Neural progenitor cell (in vitro differentiated cells): Measurements from ENCODE around the gene TOR1B. TPM values are rescaled to one million over a fixed set of nuclear protein-coding genes. Genes with fewer than 3 reads are reported as not detected.

ENCODE experiments used
- DNase-seq: peaks from one replicate; pipeline ENCODE4 v3.0.0-alpha.2; 2016; ENCODE audit warnings: low spot score
- H2AFZ ChIP-seq: fragments of 200-600 bp; sonication (generic); replicated peaks from 2 replicates; pipeline ENCODE4 v1.6.1; 2016; ENCODE audit warnings: antibody characterized with exemption
- H3F3A ChIP-seq: fragments of 200-600 bp; sonication (generic); 2 replicates; pipeline ENCODE4 v1.6.1; 2016; ENCODE audit warnings: antibody characterized with exemption, low read depth
- H3K27ac ChIP-seq: fragments of 200-600 bp; sonication (generic); 2 replicates; pipeline ENCODE4 v1.5.1; 2016; ENCODE audit warnings: mild to moderate bottlenecking
- H3K27me3 ChIP-seq: fragments of 200-600 bp; sonication (generic); 2 replicates; pipeline ENCODE4 v1.6.1; 2016; ENCODE audit warnings: mild to moderate bottlenecking, moderate library complexity
- H3K36me3 ChIP-seq: fragments of 200-600 bp; sonication (generic); 2 replicates; pipeline ENCODE4 v1.5.1; 2016
- H3K4me1 ChIP-seq: fragments of 200-600 bp; sonication (generic); 2 replicates; pipeline ENCODE4 v1.6.1; 2016; ENCODE audit warnings: mixed run types
- H3K4me2 ChIP-seq: fragments of 200-600 bp; sonication (generic); 2 replicates; pipeline ENCODE4 v1.6.1; 2016
- H3K4me3 ChIP-seq: fragments of 200-600 bp; sonication (generic); 2 replicates; pipeline ENCODE4 v1.5.1; 2016
- H3K79me2 ChIP-seq: fragments of 200-600 bp; sonication (generic); 2 replicates; pipeline ENCODE4 v1.6.1; 2016; ENCODE audit warnings: low read depth
- H3K9ac ChIP-seq: fragments of 200-600 bp; sonication (generic); 2 replicates; pipeline ENCODE4 v1.6.1; 2016
- H3K9me3 ChIP-seq: fragments of 200-600 bp; sonication (generic); 2 replicates; pipeline ENCODE4 v1.5.1; 2016; ENCODE audit warnings: low read depth
- H4K20me1 ChIP-seq: fragments of 200-600 bp; sonication (generic); 2 replicates; pipeline ENCODE4 v1.6.1; 2016; ENCODE audit warnings: low read depth
- H3K27ac Mint-ChIP-seq: 3 replicates; pipeline ENCODE4 v1.8.0; 2021; ENCODE audit warnings: mixed read lengths
- H3K27me3 Mint-ChIP-seq: 2 replicates; pipeline ENCODE4 v1.8.0; 2022; ENCODE audit warnings: low read depth, mild to moderate bottlenecking, inconsistent platforms, moderate library complexity, mixed read lengths; ENCODE audit not compliant: insufficient read depth
- H3K36me3 Mint-ChIP-seq: 3 replicates; pipeline ENCODE4 v1.8.0; 2021; ENCODE audit warnings: mixed read lengths
- H3K4me1 Mint-ChIP-seq: 3 replicates; pipeline ENCODE4 v1.8.0; 2021; ENCODE audit warnings: mixed read lengths
- H3K4me3 Mint-ChIP-seq: 3 replicates; pipeline ENCODE4 v1.8.0; 2021; ENCODE audit warnings: mild to moderate bottlenecking, moderate library complexity, mixed read lengths
- H3K9me3 Mint-ChIP-seq: 3 replicates; pipeline ENCODE4 v1.8.0; 2020; ENCODE audit warnings: mixed read lengths
- EZH2 ChIP-seq: fragments of 200-600 bp; sonication (generic); IDR thresholded peaks from 2 replicates; pipeline ENCODE4 v1.6.1; 2017; ENCODE audit warnings: antibody characterized with exemption, mild to moderate bottlenecking, moderate library complexity
- EZH2phosphoT487 ChIP-seq: fragments of 200-600 bp; sonication (generic); IDR thresholded peaks from 2 replicates; pipeline ENCODE4 v1.6.1; 2017; ENCODE audit warnings: antibody characterized with exemption
- total RNA-seq: library from RNA; depleted of rRNA; stranded (reverse); fragments of >200 nt; gene quantifications from 2 replicates; pipeline ENCODE4 v1.2.3, GENCODE V29; 2015; ENCODE audit warnings: low replicate concordance
- TF ChIP-seq, protein P1 (sequence below): fragments of 200-600 bp; sonication (generic); IDR thresholded peaks from 2 replicates; pipeline ENCODE4 v1.5.1; 2017; ENCODE audit warnings: antibody characterized with exemption, mild to moderate bottlenecking

TOR1B gene
- total RNA-seq, 1 donor from 2014 or later = 12.2 TPM

DNA sequence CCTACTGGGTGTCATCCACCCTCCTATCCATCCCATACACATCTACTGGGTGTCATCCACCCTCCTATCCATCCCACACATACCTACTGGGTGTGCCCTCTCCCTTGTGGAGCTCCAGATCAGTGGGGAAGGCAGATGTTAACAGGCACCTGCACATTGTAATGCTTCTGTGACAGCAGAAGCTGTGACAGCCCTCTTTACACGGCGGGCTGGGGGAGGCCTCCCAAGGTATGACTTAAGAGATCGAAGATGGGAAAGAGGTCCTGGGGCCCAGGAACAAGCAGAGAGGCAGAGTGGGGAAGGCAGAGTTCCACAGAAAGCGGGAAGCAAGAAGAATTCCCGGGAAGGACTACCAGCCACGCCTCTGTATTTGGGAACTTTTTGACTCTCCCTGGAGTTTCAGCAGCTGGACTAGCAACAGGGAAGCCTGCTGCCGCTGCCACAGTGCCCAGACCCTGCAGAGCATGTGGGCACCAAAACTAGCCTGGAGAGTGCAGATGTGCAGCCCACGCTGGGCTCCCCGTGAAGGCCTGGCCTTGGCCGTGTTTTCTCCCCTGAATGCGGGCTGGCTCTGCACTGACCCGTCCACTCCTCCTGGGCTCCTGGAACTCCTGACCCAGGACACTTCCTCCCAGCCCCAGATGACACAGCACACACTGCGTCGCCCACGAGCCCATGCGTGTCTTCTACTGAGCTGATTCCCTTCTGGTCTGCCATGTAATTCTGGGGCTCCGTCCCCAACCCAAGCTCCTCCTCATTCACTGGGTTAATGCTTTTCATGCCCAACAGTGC, 11.6 kb downstream of the TOR1B start:
- peaks cover 7% of the 10 kb centered on the region for H3F3A ChIP-seq
- Mint-ChIP-seq H3K4me1 (no peaks in the 10 kb centered on the region), H3K4me3 (no peak overlapping the region), H3K36me3 (peaks cover 17% of the 10 kb centered on the region), H3K9me3 (no peaks in the 10 kb centered on the region), H3K27me3 (no peaks in the 10 kb centered on the region), H3K27ac (no peak overlapping the region)
- no peaks in the 10 kb centered on the region for H3K27me3 ChIP-seq
- no peak overlapping the region for H3K4me3 ChIP-seq
- H3K9ac ChIP-seq = no peak overlapping the region
- peaks cover 8% of the 10 kb centered on the region for H3K79me2 ChIP-seq
- H3K36me3 ChIP-seq = no peaks in the 10 kb centered on the region
- no peaks in the 10 kb centered on the region for H3K9me3 ChIP-seq
- peaks cover 16% of the 10 kb centered on the region for H4K20me1 ChIP-seq
- no peaks in the 10 kb centered on the region for H3K4me1 ChIP-seq
- no peak overlapping the region for H3K4me2 ChIP-seq
- DNase-seq = no peak
- H3K27ac ChIP-seq = no peak overlapping the region
- no peak overlapping the region for H2AFZ ChIP-seq
- TF ChIP-seq, protein P1, sequence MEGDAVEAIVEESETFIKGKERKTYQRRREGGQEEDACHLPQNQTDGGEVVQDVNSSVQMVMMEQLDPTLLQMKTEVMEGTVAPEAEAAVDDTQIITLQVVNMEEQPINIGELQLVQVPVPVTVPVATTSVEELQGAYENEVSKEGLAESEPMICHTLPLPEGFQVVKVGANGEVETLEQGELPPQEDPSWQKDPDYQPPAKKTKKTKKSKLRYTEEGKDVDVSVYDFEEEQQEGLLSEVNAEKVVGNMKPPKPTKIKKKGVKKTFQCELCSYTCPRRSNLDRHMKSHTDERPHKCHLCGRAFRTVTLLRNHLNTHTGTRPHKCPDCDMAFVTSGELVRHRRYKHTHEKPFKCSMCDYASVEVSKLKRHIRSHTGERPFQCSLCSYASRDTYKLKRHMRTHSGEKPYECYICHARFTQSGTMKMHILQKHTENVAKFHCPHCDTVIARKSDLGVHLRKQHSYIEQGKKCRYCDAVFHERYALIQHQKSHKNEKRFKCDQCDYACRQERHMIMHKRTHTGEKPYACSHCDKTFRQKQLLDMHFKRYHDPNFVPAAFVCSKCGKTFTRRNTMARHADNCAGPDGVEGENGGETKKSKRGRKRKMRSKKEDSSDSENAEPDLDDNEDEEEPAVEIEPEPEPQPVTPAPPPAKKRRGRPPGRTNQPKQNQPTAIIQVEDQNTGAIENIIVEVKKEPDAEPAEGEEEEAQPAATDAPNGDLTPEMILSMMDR = no peak
- TF ChIP-seq EZH2phosphoT487 (no peak), EZH2 (no peak)

DNA sequence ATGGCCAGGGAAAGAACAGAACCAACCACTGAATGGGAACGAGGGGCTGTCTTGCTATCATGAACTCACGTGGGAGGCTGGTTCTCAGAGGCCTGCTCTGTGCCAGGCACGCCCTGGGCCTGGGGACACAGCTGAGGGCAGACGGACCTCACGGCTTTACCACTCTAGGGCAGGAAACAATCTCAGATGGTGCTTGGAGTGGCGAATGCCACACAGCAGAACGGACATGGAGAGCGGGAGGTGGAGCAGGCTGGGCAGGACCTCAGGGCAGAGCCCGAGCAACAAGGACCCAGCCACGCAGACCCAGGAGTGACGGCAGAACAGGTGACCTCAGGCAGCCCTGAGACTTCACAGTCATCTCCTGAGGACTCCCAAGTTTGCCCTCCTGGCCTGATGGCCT, 12.3 kb downstream of the TOR1B start:
- Histone ChIP-seq H3K79me2 (peaks cover 7% of the 10 kb centered on the region), H3K27ac (no peak overlapping the region), H3K4me1 (no peaks in the 10 kb centered on the region), H3K36me3 (no peaks in the 10 kb centered on the region), H2AFZ (no peak overlapping the region), H4K20me1 (peaks cover 16% of the 10 kb centered on the region), H3F3A (peaks cover 7% of the 10 kb centered on the region), H3K9me3 (no peaks in the 10 kb centered on the region), H3K27me3 (no peaks in the 10 kb centered on the region), H3K9ac (no peak overlapping the region), H3K4me3 (no peak overlapping the region), H3K4me2 (no peak overlapping the region)
- no peak overlapping the region for H3K4me3 Mint-ChIP-seq
- no peaks in the 10 kb centered on the region for H3K4me1 Mint-ChIP-seq
- DNase-seq = no peak
- H3K36me3 Mint-ChIP-seq = peaks cover 15% of the 10 kb centered on the region
- no peaks in the 10 kb centered on the region for H3K27me3 Mint-ChIP-seq
- no peak overlapping the region for H3K27ac Mint-ChIP-seq
- TF ChIP-seq EZH2phosphoT487 (no peak), EZH2 (no peak)
- TF ChIP-seq, protein P1 = no peak
- no peaks in the 10 kb centered on the region for H3K9me3 Mint-ChIP-seq

DNA sequence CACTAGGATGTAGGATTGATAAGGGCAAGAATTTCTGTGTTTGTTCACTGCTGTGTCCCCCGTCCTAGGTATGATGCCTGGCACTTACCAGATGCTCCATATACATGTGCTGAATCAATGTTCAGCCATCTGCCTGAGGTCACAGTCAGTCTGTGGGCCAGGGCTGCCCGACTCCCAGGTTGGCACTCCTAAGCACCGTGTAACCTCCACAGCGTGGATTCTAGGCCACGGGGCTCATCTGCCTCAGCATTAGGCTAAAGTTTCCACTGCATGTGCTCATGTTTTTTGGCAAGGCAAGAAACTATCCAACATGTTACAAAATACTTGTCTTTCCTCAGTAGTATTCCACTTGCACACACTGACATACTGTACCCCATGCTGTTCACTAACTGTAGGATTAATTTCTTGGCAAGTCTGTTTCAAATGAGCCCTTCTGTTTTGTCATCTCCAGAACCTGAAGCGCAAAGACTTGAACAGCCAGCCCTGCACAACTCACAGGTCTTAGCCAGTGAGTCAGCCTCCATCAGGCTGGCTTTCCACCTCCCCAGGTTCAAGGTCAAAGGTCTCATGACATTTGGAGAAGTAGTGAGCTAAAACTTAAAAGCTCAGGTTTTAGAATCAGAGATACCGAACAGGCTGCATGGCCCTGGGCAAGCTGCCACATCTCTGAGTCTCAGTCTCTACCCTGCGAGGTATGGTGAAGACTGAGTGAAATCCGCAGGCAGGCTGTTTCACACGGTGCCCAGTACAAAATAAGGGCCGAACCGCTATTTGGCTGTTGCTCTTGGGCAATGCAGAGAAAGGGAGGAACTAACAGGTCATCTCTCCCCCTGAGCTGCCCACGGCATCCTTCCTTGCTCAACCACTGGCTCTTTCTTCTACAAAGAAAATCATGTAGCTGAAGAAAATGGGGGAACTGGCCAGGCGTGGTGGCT, 13.8 kb downstream of the TOR1B start:
- DNase-seq = no peak
- Mint-ChIP-seq H3K36me3 (peaks cover 13% of the 10 kb centered on the region), H3K27ac (no peak overlapping the region), H3K9me3 (no peaks in the 10 kb centered on the region), H3K4me3 (no peak overlapping the region), H3K4me1 (no peaks in the 10 kb centered on the region), H3K27me3 (no peaks in the 10 kb centered on the region)
- H4K20me1 ChIP-seq = peaks cover 13% of the 10 kb centered on the region
- no peak overlapping the region for H3K9ac ChIP-seq
- H3F3A ChIP-seq = peaks cover 5% of the 10 kb centered on the region
- no peaks in the 10 kb centered on the region for H3K27me3 ChIP-seq
- no peak overlapping the region for H3K27ac ChIP-seq
- peaks cover 3% of the 10 kb centered on the region for H3K79me2 ChIP-seq
- H2AFZ ChIP-seq = no peak overlapping the region
- no peaks in the 10 kb centered on the region for H3K9me3 ChIP-seq
- TF ChIP-seq, protein P1 = no peak
- TF ChIP-seq EZH2 = no peak
- no peak for TF ChIP-seq EZH2phosphoT487
- peaks cover 5% of the 10 kb centered on the region for H3K36me3 ChIP-seq
- no peak overlapping the region for H3K4me3 ChIP-seq
- no peaks in the 10 kb centered on the region for H3K4me1 ChIP-seq
- H3K4me2 ChIP-seq = no peak overlapping the region
